ENCODE results near the gene HES5.

The HES5 gene

GRCh38 chr1:2548068-2548589 lies 18.1 kb upstream of the HES5 start:
- H3K4me3 ChIP-seq (ENCODE audit: control insufficient read depth, low read depth, low read length), result no peak overlapping the region
- DNase-seq (ENCODE audit: low read depth), result no peak
- TF ChIP-seq CTCF (IDR thresholded peaks at IDR 0.05; ENCODE audit: control insufficient read depth, insufficient read depth, low read depth, low read length, missing control alignments), result peak; percentile 98

GRCh38 chr1:2547210-2548067 lies 17.4 kb upstream of the HES5 start:
- H3K4me3 ChIP-seq (ENCODE audit: control insufficient read depth, low read depth, low read length), result peak overlapping the region; percentile 39
- TF ChIP-seq CTCF (IDR thresholded peaks at IDR 0.05; ENCODE audit: control insufficient read depth, insufficient read depth, low read depth, low read length, missing control alignments), result no peak
- no peak for DNase-seq (ENCODE audit: low read depth)

- TF ChIP-seq CTCF (IDR thresholded peaks at IDR 0.05; ENCODE audit: control insufficient read depth, insufficient read depth, low read depth, low read length, missing control alignments), result peak; percentile 19
- peak overlapping the region; percentile 39 for H3K4me3 ChIP-seq (ENCODE audit: control insufficient read depth, low read depth, low read length)
- DNase-seq (ENCODE audit: low read depth), result no peak
Observed at GRCh38 chr1:2546515-2547209, 16.6 kb upstream of the HES5 start.

GRCh38 chr1:2545754-2546514 lies 15.9 kb upstream of the HES5 start:
- peak overlapping the region; percentile 39 for H3K4me3 ChIP-seq (ENCODE audit: control insufficient read depth, low read depth, low read length)
- DNase-seq (ENCODE audit: low read depth), result no peak
- TF ChIP-seq CTCF (IDR thresholded peaks at IDR 0.05; ENCODE audit: control insufficient read depth, insufficient read depth, low read depth, low read length, missing control alignments), result no peak

- no peak overlapping the region for H3K4me3 ChIP-seq (ENCODE audit: control insufficient read depth, low read depth, low read length)
- no peak for TF ChIP-seq CTCF (IDR thresholded peaks at IDR 0.05; ENCODE audit: control insufficient read depth, insufficient read depth, low read depth, low read length, missing control alignments)
- no peak for DNase-seq (ENCODE audit: low read depth)
Observed at GRCh38 chr1:2544875-2545640, 15.0 kb upstream of the HES5 start.

Data from AG09309 (cell line).